RPMI7951 (cell line): ENCODE results near the gene TNNI2. TPM values are rescaled to one million over a fixed set of nuclear protein-coding genes. Genes with fewer than 3 reads are reported as not detected.

Experiments
- DNase-seq: peaks from one replicate; pipeline ENCODE4 v3.0.0-alpha.2; 2012; ENCODE audit warnings: low read depth
- total RNA-seq: library from RNA; depleted of rRNA; stranded (reverse); fragments of >200 nt; shearing (Covaris generic); gene quantifications from 2 replicates; pipeline ENCODE4 v1.2.3, GENCODE V29; 2014

The TNNI2 gene
- total RNA-seq, 1 experiment from 2014 or later: 0.48 TPM

DNA sequence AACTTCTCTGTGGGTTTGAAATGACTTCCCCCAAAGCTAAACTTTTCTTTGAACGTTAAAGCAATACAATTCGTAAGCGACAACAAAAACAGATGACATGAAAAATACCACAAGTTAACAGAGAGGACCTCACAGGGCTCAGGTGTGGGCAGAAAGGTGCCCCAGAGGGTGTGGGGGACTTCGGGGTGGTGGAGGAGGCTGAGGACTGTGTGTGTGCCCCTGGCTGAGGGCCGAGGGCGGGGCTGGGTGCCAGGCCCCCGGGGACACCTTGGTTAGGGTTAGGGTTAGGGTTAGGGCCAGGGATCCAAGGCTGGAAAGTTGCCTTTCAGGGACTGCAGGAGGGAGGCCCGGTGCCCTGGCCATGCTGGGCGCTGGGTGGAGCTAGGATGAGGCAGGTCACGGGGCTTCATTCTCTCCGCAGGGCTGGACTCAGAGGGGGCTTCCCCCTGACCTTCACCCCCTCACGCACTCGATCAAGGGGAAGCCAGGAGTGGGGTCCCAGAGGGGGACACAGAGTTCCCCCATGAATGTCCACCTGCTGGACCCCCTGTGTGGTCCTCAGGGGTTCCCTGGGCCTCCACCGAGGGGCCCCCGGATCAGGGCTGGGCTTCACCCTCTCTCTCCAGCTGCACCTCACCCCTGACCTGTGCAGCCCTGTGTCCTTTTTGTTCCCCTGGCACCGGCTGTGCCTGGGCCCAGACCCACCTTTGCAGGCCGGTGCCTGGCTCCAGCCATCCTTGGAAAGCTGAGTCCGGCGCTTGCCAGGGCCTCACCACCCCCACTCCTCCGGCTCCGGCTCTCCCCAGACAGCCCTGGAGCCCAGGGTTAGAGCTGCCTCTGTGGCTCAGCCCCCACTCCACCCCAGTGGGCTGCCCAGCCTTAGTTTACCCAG lies 7.0 kb downstream of the TNNI2 start:
- DNase-seq: no peak

DNA sequence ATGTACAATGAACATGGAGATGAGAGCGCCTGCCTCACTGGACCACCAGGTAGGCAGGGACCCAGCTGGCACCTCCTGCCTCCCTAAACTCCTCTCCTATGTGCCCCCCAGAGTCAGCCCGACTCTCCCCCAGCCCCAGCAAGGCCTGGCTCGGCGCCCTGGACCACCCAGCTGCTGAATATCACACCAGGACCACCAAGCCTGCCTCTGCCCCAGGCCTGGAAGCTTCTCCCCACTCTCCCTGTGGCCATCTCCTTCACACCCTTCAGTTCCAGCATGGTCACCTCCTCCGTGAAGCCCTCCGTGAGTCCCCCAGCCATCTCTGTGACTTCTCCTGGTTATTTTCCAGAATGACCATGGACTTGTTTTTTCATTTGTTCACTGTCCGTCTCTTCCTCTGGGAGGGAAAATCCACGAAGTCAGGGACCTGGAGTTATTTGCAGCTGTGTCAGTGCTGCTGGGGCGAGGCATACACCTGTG lies 7.7 kb downstream of the TNNI2 start:
- DNase-seq: no peak

DNA sequence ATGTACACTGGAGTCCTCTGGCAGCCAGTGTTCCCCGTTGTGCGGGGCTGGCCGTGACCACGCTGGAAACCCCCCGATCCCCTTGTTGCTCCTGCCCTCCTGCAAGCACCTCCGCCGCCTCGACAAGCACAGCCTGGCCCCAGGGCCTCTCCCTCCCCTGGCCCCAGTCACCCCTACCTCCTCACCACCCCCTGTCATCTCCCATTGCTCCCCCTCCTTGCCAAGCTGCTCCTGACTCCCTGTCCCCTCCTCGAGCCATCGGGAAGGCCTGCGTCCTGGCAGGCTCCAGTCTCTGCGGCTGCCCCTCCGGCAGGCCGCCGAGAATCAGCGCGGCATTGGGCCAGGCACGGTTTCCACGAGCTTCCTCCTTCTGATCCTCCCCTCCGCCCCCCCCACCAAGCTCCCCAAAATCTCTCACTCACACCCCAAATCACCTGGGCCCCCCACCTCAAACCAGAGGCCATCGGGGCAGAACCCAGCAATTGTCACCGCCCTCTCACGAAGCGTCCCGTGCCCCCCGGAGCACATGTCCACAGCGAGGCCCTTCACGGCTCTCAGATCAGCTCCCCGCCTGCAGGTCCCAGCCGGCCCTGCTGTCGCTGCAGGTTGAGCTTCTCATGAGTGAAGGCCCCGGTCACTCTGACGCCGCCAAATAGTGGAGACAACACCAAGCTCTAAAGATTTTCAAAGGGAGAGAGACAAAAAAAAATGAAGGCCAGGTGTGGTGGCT lies 8.4 kb downstream of the TNNI2 start:
- no peak for DNase-seq

DNA sequence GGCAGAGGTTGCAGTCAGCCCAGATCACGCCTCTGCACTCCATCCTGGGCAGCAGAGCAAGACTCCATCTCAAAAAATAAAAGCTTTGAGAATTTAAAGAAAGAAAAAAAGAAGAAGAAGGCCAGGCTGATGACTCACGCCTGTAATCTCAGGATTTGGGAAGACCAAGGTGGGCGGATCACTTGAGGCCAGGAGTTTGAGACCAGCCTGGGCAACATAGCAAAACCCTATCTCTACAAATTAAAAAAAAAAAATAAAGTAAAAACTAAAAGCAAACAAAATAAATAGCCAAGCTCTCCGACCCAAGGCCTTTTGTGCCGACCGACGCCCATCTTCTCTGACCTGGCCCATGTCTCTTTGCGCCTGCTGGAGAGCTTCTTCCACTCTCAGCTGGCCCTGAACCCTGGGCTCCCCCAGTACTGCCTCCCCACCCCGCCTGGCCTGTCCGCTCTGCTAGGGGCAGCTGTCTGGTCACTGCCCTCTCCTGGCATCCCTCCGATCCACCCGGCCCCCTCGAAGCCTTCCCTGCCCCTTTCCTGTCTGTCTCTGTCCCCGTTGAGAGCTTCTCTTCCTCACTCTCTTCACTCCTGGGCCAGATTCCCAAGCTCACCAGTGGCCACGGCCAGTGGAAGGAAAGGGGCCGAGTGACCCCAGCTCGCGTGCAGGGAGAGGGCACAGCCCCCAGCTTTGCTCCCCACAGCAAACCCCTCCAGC lies 9.3 kb downstream of the TNNI2 start:
- no peak for DNase-seq

DNA sequence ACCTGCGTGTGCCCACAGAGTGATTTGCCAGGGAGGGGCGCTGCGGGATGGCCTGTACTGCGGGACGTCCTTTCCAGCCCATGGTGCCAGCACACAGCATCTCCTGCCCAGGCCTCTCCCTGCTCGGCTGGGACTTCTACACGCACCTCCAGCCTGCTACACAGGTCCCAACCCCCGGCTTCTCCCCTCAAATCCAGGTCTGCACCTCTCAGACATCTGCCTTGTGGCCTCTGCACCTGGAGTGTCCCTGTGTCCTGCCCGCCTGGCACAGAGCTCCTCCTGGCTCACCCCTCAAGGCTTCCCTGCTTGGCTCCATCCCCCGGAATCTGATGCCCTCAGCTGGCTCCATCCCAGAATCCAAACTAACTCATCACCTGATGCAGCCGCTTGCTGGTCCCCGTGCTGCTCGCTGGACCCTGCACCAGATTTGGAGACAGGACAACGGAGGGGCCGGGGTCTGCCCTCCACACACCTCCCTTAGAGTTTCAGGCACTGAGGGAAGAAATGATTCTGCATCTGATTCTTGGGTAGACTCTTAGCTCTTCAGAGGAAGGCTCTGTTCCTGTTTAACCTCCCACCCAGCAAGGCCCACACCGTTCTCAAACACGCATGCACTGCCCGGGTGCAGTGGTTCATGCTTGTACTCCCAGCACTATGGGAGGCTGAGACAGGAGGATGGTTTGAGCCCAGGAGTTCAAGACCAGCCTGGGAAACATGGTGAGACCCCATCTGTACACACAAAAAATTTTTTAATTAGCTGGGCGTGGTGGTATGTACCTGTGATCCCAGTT lies 10.1 kb downstream of the TNNI2 start:
- no peak for DNase-seq

DNA sequence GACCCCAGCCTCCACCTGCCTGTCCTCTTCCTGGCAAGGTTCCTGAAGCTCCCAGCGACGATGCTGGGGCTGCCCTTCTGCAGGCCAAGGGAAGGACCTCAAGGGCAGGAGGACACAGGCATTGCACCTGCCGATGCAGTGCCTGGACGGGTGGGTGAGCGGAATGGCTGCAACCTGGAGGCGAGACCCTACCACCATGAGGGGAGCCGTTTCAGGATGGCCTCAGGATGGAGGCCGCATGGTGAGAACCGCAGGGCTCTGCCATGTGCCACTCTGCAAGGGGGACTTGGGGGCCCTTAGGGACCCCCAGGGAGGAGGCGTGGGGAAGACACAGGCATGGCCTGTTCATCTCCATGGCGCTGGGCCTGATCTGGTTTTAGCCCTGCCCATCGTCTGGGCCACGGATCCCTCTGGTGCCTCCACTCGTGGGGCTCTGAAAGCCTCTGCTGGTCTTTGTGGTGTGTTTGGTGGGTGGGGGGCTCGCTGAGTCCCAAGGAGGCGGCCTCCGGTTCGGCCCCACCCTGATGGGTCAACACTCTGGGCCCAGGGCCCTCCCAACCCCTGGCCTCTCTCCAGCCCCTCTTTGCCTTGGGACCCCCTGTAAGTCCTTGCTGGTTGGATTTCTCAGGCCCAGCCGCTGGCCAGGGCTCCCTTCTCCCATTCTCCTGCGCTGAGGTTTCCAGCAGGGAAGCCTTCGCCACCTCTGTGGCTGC lies 12.8 kb downstream of the TNNI2 start:
- no peak for DNase-seq

DNA sequence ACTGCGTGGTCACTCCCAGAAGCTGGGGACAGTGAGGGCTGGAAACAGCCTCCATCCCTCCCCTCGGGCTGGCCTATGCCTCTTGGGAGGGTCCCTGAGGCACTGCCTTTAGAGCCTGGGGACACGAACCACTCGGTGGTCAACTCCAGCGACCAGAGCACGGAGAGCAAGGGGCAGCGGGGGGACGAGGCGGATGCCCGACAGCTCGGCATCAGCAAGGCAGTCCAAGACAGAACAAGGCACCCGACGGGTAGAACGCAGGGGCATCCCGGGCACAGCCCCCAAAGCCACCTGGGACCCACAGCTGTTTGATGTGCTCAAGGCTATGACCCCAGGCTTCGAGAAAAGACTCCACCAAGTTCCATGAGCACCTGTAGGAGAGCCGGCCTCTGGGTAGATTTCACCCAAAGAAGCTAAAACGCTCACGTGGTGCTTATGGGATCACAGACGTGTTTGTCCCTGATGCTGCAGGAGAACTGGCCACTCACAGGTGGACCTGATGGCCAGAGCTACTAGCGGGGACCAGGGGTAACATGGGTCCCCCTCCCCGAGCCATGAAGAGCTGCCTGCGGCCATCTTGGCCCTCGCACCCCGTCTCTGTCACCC lies 13.6 kb downstream of the TNNI2 start:
- no peak for DNase-seq

DNA sequence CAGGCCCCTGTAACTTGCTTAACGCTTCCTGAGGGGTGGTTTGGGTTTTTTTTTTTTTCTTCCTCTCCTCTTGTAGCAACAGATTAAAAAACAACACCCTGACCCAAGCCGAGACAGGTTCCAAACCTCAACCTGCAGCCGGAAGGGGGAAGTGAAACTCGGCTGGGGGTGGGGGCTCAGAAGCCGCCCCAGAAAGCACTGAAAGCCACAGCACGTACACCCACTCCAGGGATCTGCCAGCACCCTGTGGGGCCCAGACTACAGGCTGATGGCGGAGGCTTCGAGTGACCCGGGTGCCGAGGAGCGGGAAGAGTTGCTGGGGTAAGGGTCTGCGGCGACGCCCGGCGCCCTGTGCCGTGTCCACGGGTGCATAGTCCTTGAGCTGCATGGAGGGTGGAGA lies 14.1 kb downstream of the TNNI2 start, which contains the start of gene LSP1:
LSP1 (plus strand) TSS at position 208 of the 400 bp plus-strand sequence; CDS start at position 269, 61 bp downstream.
- DNase-seq: no peak

DNA sequence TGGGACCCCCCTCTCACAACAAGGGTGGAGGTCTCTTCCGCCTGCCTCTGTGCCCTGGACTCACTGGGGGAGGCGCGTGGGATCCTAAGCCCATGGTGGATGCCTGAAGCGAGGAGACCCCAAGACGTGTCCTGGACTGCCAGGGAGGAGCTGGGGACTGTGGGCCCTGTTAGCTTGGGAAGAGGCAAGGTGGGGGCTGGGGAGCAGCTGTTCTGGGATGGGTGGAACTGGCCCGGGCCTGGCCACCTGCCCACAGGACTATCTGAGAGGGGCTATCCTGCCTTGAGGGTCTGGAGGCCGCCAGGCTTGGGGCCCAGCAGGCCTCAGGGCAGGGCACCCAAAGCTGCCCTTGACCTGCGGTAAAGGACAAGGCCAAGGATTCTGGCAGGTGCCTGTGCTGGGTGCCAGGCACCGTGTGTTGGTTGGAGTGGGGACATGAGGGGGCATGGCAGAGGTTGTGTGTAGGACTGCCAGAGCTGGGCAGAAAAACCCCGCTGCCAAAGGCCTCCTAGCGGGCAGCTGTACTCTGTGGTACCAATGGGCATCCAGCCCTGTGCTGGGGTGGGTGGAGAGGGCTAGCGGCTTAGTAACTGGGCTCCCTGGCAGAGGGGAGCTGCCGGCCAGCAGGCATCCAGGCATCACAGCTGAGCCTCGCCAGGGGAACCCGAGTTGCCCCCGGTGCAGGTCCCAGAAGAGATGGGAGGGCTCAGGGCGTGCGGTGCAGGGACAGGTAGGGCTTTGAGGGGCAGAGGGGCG lies 14.8 kb downstream of the TNNI2 start:
- DNase-seq: no peak

DNA sequence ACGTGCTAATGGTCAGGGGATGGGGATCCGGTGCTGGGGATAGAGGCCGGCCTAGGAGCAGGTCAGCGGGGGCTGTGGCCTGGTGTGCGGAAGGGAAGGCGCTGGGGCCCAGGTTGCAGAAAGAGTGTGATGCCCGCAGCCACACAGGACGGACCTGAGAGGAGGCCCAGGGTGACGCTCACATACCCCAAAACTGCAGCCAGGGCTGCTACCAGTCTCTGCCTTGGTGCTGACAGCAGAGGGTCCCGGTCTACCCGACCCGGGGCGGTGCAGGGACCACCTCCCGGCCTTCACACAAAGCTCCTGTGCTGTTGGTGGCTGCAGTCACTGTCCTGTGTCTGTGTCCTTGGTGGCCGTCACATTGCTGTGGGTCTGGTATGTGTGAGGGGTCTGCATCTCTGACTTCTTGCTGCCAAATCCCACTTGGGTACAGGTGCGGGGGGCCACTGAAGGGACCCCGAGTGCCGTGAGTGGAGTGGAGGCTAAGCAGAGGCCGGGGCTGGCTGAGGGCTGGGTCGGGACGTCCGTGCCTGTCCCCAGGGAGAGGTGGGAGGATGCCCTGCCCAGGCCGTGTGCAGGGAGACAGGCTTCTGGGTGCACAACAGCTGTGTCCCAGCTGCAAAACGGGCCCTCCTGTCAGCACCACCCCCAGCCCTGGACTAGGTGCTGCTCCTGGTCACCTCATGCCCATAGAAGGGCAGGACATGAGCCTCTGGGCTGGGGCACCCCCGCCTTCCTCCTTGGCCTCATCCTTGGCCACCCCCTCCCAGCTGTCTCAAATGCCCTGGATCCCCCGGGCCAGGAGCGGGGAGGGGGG lies 15.6 kb downstream of the TNNI2 start:
- DNase-seq: no peak

DNA sequence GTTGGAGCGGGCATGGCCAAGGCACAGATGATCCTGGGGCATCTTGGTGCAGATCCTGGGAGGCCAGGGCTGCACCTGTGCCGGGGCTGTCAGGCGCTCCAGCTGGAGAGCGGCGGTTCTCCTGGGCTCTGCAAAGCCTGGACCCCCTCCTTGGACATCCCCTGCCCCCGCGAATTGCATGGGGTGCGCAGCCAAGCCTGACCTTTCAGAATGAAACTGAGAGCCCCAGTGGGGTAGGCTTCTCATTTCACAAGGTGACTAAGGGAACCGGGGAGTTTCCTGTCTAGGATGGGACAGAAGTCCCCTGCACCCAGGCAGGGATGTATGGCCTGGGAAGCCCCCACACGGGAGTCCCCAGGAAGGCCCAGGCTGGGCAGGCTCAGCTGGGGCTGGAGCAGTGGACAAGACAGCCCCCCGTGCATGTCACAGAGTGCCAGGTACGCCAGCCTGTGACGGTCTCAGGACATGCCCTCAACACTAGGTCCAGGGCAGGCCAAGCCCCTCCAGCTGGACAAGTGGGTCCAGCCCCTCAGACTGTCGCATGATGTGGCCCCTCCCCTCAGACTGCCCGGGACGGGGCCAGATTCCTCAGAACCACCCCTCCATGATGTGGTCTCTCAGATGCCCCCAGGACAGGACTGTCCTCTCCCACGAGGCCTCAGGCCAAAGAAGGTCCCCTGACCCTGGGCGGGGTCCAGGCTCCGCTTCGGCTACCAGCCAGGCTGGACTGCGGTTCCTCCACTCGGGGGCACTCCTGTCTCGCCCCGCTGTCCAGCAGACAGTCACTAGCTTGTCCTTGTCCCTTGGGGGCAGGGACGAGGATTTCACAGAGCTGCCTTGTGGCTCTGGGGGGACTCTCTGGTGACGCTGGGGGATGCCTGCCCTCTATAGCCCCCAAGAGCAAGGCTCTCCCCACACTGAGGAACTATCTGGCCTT lies 16.4 kb downstream of the TNNI2 start:
- no peak for DNase-seq

DNA sequence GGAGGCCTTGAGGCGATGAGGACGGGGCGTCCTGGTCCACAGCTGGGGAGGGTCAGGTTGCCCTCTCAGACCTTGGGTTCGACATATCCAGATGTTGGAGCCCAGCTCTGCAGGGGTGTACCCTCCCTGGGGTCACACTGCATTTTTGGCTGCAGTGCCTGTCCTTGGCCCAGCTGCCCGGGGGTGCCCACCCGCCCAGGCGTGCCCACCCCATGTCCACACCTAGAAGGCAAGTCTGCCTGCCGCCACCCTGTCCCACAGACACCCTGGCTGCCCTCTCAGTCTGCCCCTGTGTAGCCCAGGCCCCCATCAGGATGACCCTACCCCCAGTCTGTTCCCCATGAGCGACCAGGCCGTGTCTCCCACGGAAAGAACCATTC lies 17.1 kb downstream of the TNNI2 start:
- DNase-seq: no peak

DNA sequence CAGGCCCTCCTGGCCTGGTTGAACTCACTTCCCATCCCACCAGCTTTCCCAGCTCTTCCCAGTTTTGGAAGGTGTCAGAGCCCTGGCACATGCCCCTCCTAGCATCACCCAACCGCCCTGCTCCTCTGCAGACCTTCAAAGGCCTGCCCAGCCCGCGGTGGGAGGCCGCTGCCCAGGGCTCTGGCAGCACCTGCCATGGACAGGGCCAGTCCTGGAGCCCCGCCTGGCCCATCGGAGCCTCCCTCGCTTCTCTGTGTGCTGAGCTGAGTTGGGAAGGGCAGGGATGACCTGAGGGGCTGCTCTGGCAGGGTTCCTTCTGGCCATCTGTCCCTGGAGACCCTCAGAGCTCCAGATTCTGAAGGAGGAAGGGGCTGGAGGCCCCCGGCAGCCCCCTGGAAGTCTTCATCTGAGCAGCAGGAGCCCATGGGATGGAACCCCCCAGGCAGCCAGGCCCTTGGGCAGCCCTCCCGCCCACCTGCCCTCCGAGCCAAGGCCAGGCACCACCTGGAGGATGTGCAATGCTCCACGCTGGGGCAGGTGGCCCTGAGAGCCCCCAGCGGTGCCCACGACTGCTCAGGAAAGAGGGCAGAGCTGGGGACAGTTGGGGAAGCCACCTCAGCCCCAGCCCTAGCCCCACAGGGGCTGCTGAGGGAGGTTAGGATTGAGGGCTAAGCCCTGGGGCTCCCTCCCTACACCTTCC lies 17.7 kb downstream of the TNNI2 start:
- no peak for DNase-seq

DNA sequence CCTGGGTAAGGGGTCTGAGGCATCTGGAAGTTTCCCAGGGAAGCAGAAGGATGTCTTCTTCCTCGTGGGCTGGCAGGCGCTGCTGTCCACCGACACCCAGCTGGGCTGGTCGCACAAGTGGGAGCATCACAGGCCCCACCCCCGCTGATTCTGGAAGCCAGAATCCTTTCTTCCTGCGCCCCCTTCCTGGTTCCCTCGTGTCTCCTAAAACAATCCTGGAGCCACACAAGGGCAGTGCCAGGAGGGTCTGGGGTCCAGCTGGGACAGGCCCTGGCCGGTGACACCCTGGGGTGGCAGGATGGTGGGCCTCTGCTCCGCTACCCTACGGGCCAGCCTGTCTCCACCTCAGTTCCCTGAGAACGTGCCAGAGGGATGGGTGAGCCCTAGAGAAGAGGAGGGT lies 18.3 kb downstream of the TNNI2 start:
- no peak for DNase-seq

DNA sequence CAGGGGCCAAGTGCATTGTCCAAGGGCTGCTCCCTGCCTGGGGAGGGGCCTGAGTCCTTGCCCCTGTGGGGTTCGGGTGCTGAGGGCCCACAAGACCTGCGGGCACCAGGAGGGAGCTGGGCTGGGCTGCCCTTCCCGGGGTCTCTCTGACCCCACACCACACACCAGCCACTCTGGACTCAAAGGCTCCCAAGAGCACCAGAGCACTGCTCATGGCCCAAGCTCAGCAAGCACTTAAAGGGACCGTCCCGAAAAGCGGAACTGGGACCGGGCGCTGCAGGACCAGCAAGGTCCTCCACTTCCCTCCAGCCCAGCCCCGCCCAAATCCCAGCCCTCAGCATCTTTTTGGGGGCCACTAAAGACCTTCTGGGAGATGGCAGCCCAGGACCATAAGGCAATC lies 19.4 kb downstream of the TNNI2 start:
- no peak for DNase-seq

DNA sequence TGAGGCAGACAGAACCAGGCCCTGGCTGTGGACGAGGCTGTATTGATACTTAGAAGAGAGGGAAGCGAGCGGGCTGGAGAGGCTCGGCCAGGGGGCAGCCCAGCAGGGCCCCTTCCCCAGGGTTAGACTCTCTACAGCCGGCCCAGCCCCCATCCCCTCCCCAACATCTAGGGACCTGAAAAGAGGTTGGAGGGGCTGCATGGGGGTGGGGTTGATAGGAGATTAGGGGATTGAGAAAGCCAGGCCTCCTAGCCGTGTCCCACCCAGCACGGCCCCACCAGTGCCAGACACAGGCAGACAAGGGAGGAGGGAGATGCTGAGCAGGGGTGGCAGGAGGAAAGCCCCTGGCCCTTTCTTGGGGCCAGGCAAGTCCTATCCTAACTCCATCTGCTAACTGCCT lies 19.8 kb downstream of the TNNI2 start:
- no peak for DNase-seq

DNA sequence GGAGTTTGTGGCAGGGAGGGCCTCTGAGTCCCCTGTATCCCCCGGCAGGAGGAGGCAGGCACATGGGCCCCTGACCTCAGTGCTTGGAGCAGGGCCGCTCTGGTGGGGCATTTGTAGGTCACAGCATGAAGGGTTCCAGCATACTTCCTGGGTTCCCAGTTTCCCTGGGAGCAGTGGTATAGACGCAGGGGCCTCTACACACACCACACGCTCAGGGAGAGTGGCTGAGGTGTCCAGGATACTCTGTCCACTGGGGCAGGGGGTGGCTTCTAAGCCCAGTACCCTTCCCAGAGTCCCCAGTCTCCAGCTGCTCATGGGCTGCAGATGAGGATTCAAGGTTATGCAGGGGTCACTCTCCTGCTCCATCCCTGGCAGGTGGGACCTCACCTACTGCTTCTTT lies 20.2 kb downstream of the TNNI2 start:
- no peak for DNase-seq
